DMS53 treated with DMSO at 0.1 percent for 48 hours (cell line): ENCODE results near the gene MGAT5.

ENCODE experiments used
- DNase-seq: peaks from one replicate; lab custom pipeline; 2025; ENCODE audit not compliant: unreplicated experiment; lab: John Stamatoyannopoulos, UW

The MGAT5 gene

GRCh38 chr2:134230885-134231284 lies 23.0 kb upstream of the MGAT5 start:
- DNase-seq, result no peak

GRCh38 chr2:134231301-134231964 lies 22.4 kb upstream of the MGAT5 start:
- DNase-seq, result no peak

GRCh38 chr2:134231965-134232340 lies 21.9 kb upstream of the MGAT5 start:
- DNase-seq, result no peak

- DNase-seq, result no peak
Measured at GRCh38 chr2:134232461-134232860, 21.4 kb upstream of the MGAT5 start.

GRCh38 chr2:134232868-134233727 lies 20.8 kb upstream of the MGAT5 start:
- DNase-seq, result no peak

GRCh38 chr2:134233728-134234136 lies 20.1 kb upstream of the MGAT5 start:
- DNase-seq, result no peak

GRCh38 chr2:134234535-134234934 lies 19.3 kb upstream of the MGAT5 start:
- DNase-seq, result no peak

GRCh38 chr2:134235510-134236144 lies 18.2 kb upstream of the MGAT5 start:
- no peak for DNase-seq

- no peak for DNase-seq
Measured at GRCh38 chr2:134238371-134238770, 15.5 kb upstream of the MGAT5 start.

GRCh38 chr2:134240061-134240460 lies 13.8 kb upstream of the MGAT5 start:
- DNase-seq, result no peak

- no peak for DNase-seq
Measured at GRCh38 chr2:134241911-134242310, 12.0 kb upstream of the MGAT5 start.

GRCh38 chr2:134243244-134243643 lies 10.6 kb upstream of the MGAT5 start:
- no peak for DNase-seq

- no peak for DNase-seq
Measured at GRCh38 chr2:134244086-134244485, 9.8 kb upstream of the MGAT5 start.

- DNase-seq, result no peak
Measured at GRCh38 chr2:134244587-134244986, 9.3 kb upstream of the MGAT5 start.

- no peak for DNase-seq
Measured at GRCh38 chr2:134245340-134245984, 8.4 kb upstream of the MGAT5 start.

GRCh38 chr2:134246154-134246874 lies 7.6 kb upstream of the MGAT5 start:
- DNase-seq, result no peak

- DNase-seq, result no peak
Measured at GRCh38 chr2:134247679-134248078, 6.2 kb upstream of the MGAT5 start.

- no peak for DNase-seq
Measured at GRCh38 chr2:134248913-134249312, 5.0 kb upstream of the MGAT5 start.

- no peak for DNase-seq
Measured at GRCh38 chr2:134249755-134250154, 4.1 kb upstream of the MGAT5 start.

GRCh38 chr2:134250840-134251461 lies 2.9 kb upstream of the MGAT5 start:
- DNase-seq, result no peak
